Fibroblast of the aortic adventitia (primary cell): ENCODE data around the gene SLFN5. TPM values are rescaled to one million over a fixed set of nuclear protein-coding genes. Genes with fewer than 3 reads are reported as not detected.
A peak's percentile ranks its signal among the peaks of the same experiment; 100 is the strongest.

Source experiments
- DNase-seq: peaks from one replicate; pipeline ENCODE4 v3.0.0-alpha.2; 2010; ENCODE audit warnings: low read depth
- H3K4me3 ChIP-seq: 2 replicates; pipeline ENCODE4 v1.5.1; 2011; ENCODE audit warnings: low read depth, mild to moderate bottlenecking, control low read depth, low read length, moderate library complexity
- total RNA-seq: library from RNA; depleted of rRNA; stranded (reverse); fragments of >200 nt; gene quantifications from 2 replicates; pipeline ENCODE4 v1.2.3, GENCODE V29; 2012; ENCODE audit warnings: low replicate concordance
- TF ChIP-seq, protein P1 (sequence below): IDR thresholded peaks from 2 replicates; pipeline ENCODE4 v1.5.1; 2011; ENCODE audit warnings: mild to moderate bottlenecking, low read length, control low read depth, inconsistent platforms; ENCODE audit not compliant: insufficient read depth

SLFN5 gene
- total RNA-seq, 1 donor, result 107 TPM

DNA sequence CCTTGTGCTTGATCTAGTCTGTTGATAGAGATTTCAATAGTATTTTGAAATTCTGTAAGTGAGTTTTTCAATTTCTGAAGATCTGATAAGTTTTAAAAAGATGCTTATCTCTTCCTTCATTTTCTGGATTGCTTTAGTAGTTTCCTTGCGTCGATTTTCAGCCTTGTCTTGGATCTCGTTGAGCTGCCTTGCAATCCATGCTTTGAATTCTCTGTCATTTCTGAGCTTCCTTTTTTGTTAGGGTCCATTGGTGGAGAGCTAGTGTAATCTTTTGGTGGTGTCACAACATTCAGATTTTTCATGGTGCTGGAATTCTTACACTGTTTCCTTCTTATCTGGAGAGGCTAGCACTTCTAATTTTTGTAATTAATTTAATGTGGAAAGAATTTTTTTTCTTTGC, 69.5 kb downstream of the SLFN5 start:
- TF ChIP-seq, protein P1, sequence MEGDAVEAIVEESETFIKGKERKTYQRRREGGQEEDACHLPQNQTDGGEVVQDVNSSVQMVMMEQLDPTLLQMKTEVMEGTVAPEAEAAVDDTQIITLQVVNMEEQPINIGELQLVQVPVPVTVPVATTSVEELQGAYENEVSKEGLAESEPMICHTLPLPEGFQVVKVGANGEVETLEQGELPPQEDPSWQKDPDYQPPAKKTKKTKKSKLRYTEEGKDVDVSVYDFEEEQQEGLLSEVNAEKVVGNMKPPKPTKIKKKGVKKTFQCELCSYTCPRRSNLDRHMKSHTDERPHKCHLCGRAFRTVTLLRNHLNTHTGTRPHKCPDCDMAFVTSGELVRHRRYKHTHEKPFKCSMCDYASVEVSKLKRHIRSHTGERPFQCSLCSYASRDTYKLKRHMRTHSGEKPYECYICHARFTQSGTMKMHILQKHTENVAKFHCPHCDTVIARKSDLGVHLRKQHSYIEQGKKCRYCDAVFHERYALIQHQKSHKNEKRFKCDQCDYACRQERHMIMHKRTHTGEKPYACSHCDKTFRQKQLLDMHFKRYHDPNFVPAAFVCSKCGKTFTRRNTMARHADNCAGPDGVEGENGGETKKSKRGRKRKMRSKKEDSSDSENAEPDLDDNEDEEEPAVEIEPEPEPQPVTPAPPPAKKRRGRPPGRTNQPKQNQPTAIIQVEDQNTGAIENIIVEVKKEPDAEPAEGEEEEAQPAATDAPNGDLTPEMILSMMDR, result no peak
- H3K4me3 ChIP-seq, result no peak overlapping the region
- DNase-seq, result no peak

DNA sequence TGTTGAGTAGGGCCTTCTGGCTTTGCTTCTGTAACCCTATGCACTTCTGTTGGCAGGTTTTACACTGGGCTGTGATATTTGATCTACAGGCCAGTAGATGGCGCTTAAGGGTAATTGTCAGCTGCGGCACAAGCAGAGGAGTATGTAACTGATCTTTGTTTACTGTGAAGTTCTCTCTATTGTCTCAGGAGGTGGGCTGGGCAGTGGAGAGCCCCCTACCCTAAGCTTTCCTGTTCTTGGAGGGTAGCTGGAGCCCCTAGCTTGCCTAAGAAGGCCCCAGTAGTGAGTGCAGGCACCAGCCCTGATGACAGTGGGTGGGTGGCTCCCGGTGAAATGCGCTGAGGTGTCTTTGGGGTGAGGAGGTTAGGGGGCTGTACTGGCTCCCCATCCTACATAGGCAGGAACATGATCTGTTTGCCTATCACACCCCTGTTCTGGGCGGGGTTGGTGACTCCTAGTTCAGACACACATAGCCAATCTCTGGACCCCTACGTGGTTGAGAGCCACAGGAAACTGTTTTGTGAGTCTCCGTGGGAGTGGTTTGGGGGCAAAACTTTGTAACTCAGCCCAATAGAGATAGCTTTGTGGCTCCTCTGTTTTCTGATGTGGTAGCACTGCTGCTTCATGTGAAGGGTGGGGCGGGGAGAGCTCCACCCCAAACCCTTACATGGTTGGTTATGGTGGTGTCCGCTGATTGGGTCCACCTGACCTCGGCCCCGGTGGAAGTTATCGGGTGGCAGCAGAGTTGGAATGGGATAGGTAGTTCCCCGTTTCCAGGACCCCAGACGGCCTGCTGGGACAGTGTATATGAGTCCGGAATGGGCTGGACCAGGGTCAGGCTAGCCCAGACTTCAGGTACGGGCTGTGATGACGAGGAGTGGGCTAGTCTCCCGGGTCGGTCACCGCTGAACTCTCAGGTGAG, 70.2 kb downstream of the SLFN5 start:
- H3K4me3 ChIP-seq, result peak overlapping the region; percentile 28
- TF ChIP-seq, protein P1, result peak; percentile 80
- DNase-seq, result peak; percentile 85

DNA sequence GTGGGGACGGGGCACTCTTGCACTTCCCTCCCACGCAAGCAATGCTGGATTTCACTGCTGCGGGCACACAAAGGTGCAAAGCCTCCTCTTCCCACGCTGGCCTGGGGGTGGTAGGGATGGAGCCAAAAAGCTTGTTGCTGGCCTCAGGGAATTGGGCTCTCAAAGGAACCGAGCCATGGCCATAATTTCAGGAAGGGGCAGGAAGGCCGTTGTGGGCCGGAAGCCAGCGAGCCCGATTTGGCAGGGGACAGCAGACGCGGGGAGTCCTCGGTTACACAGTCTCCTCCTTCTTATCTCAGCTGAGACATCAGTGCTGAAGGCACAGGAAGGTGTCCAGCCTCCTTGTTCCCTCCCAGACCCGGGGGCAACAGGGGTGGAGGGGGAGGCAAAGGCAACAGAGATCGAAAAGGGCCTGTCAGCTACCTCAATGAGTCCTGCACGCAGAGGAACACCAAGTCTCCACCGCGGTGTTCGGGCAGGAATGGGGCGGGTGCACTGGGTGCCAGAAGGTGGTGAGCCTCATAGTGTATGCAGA, 71.1 kb downstream of the SLFN5 start:
- DNase-seq, result no peak
- TF ChIP-seq, protein P1, result no peak
- H3K4me3 ChIP-seq, result no peak overlapping the region

DNA sequence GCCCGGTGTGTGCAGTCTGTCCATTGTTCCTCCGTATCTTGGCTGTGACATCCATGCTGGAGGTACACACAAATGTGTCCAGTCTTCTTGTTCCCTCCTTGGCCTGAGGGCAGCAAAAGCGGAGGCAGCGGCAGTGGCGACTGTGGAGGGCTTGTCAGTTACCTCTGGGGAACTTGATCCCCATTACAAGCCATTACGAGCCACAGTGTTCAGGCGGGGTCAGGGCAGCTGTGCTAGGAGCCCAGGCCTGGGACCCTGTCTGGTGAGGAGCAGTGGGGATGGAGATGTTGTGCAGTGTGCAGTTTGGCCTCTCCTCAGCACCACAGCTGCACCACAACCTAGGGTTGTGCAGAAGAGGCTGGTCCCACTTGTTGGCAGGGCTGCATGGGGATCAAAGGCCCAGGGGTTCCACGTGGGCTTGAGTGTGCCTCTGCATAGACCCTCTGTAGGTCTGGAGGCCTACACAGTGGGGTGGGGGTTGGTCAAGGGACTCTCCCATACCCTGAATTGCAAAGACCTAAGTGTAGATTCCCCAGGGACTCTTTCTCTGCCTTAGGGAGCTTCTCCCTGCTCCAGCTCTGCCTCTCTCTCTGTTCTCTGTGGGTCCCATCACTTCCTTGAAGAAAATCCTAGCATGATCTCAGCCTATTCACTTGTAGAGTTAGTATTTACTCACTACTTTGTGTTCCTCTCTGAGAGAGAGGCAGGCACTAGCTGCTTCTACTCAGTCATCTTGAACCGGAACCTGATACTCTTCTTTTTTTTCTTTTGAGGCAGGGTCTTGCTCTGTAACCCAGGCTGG, 71.7 kb downstream of the SLFN5 start:
- DNase-seq, result no peak
- H3K4me3 ChIP-seq, result no peak overlapping the region
- TF ChIP-seq, protein P1, result no peak

DNA sequence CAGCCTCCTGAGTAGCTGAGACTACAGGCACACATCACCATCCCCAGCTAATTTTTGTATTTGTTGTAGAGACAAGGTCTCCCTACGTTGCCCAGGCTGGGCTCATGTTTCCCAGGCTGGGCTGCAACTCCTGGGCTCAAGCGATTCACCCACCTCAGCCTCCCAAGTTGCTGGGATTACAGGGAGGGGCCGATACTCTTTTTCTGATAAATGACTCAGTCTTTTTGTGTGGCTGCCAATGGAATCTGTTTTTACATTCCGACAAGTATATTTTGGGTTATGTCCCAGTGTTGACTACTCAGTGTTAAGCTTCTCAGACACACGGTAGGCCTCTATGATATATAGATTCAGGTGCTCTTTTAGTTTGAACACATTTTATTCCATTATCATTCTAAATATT, 72.4 kb downstream of the SLFN5 start:
- TF ChIP-seq, protein P1, result no peak
- DNase-seq, result peak; percentile 95
- no peak overlapping the region for H3K4me3 ChIP-seq

DNA sequence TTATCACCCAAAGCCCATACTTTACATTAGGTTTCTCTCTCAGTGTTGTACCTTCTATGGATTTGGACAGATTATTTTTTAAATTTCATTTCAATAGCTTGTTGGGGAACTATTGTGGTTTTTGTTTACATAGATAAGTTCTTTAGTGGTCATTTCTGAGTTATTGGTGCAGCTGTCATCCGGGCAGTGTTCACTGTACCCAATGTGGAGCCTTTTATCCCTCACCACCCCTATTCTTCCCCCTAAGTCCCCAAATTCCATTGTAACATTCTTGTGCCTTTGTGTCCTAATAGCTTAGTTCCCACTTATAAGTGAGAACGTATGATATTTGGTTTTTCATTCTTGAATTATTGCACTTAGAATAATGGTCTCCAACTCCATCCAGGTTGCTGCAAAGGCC, 73.1 kb downstream of the SLFN5 start:
- no peak for DNase-seq
- H3K4me3 ChIP-seq, result no peak overlapping the region
- TF ChIP-seq, protein P1, result no peak
